KBM-7 (cell line): ENCODE results near the gene CDK5R1.
"Not testable (repeated sequence)": the region's sequence is repeated elsewhere in the genome, so short reads cannot be mapped to it uniquely, and the experiment has no call there.

Experiments used
- DNase-seq: peaks from one replicate; pipeline ENCODE4 v3.0.0-alpha.2; 2015
- in situ Hi-C: fragments of 300-500 bp; cut with MboI; formaldehyde crosslinking; loops from 2 replicates; pipeline ENCODE4 v1.14.3; 2020; ENCODE audit warnings: low sequenced_read_pairs, low pct_unique_long_range_greater_than_20kb, mixed read lengths

Gene CDK5R1

DNA sequence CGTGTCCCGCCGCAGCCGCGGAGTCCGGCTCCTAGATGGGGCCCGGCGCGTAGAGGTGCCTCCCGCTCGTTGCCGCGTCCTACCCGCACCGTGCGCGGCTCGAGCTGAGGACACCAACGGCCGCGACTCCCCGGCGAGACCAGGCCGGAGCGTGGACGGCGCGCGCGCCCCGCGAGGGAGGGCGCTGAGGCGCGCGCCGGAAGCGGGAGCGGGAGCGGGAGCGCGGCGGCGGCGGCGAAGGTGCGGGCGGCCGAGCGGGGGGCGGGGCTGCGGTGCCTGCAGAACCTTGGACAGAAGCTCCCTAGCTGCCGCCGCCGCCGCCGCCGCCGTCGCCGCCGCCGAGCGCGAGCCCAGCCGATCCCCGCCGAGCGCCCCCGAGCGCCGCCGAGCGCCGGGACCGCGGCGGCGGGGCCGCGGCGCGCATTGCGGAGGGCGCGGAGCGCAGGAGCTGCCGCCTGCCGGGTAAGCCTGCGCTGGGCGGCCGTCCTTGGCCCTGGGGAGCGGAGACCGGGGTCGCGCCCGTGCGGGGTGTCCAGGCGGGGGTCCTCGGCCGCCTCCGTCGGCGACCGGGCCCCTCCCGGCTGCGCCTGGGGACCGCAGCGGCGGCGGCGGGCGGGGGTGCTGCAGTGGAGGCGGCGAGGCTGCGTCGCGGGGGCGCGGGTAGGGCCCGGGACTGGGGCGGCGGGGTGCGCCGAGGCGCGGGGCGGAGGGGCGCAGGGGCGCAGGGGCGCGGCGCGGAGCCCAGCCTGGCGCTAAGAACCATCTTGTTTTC is at the start of gene CDK5R1:
Gene CDK5R1, plus strand, starts transcription at position 293 of the 772 bp plus-strand sequence. CDS start 628 bp downstream, outside the sequence.
- in situ Hi-C loops = loop anchor here (25.0 kb wide), 1 partner anchor 275 kb away; no protein-coding TSS in a partner anchor
- peak; percentile 45 for DNase-seq

DNA sequence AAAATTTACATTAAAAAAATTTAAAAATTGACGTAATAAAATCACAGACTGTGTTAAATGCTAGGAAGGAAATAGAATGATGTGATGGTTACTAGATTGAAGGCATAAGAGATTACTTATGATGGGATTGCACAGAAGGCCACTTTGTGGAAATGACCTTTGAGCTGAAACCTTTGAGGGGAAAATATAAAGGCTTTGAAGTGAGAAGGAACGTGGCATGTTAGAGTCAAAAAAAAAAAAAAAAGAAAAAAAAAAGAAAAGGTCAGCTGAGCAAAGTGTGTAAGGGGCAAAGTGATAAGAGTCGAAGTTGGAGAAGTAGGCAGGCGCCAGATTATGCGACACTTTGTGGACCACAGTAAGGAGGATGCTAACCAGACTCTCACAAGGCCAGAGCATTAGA is 46.1 kb upstream of the CDK5R1 start:
- in situ Hi-C loops = no loop called here
- DNase-seq = no peak

DNA sequence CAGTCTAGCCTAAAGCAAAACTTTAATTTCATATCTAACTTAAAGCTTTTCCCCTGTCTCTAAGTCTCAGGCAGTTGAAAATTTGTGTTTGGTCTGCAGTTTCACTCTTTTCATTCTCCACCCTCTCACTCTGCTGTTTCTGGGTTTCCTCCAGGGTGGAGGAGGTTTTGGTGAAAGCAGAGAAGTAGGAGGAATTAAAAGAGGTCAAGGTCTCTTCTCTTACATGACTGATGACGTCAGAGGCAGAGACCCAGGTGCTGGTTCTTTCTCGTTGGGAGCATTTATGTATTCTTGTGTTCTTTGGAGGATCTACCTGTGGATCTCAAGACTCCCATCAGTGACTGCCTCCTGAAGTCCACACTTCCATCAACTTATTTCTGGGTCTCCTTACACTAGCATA is 44.9 kb upstream of the CDK5R1 start:
- in situ Hi-C loops = no loop called here
- DNase-seq = no peak

DNA sequence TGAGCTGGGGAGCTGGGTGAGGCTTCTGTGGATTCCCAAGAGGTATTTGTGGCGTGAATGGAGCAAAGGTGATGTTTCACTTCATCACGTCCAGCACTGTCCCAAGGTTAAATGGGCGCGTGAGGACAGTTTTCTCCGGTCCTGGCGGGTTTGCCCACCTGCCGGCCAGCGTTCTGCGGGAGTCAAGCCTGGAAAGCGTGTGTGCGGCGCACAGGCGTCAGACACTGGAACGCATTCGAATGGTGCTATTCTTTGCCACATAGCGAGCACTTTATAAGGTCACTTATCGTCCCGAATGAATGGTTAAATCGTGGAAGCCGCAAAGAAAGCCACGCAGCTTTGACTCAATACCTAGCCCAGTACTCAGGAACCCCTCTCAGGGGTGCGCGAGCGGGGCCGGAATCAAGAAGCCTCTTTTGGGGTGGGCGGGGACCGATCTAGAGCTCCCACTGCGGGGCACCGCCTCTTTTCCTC is 42.9 kb upstream of the CDK5R1 start:
- no peak for DNase-seq
- in situ Hi-C loops = no loop called here

DNA sequence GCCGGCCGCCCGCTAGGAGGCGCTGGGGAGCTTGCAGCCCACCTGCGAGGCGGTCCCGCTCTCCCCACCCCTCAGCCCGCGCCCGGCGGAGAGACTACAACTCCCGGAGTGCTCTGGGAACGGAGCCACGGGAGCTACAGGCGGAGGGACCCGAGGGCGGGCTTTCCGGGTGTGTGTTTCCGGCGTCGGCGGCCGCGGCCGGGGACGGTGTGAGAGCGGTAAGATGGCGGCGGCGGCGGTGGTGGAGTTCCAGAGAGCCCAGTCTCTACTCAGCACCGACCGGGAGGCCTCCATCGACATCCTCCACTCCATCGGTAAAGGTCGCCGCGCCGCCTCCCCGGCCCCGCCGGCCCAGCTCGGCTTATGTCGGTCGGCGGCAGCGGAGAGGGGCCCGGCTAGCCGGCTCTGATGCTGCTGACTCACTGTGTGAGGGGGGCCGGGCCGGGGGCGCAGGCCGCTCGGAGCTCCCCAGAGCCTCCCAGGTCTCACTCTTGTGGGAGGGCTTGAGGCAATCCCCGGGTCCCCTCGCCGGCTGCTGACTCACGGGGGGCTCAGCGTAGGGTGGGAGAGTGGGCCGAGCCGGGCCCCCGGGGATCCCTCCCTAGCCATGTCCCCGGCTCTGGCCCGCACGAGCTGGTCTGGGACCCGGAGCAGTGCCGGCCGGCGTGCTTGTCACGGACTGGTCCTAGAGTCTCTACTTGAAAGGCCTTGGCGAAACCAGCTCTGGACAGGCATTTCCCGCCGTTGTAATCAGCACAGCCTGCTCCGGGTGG is 42.3 kb upstream of the CDK5R1 start, which contains the start of gene PSMD11:
Gene PSMD11, plus strand, starts transcription at position 210 of the 773 bp plus-strand sequence. Its CDS starts 14 bp downstream, at position 224.
- in situ Hi-C loops = no loop called here
- DNase-seq = peak; percentile 99

DNA sequence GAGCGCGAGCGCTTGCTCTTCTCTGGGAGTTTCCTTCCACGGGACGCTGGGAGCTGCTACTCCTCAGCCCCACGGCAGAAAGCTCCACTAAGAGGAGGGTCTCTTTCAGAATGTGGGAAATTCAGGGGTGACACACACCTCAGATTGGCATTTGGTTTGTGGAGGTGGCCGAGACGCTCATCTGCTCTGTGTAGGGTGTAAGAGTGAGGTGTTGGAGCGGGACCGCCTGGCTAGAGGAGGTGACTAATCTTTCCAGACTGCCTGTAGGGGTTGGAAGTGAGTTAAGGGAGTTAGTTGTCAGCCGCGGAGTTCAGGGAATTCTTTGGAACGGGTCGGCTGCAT is 41.7 kb upstream of the CDK5R1 start:
- DNase-seq = peak; percentile 49
- in situ Hi-C loops = no loop called here

DNA sequence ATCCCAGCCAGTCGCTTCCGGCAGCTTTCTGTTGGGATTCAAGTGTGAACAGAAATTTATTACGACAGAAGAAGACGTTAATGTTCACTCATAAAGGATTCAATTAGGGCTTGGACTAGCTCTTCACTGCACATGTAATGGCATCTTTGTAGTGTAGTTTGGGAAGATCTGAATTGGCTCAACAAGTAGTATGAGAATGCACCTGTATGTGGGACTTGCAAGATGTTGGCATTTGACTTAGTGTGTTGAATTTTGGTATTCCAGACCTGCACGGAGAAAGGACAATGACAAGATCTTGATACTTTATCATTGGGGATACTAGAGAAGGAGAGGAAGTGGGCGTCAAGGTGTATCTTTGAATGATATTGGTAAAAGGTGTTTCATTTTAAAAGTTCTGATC is 41.3 kb upstream of the CDK5R1 start:
- no peak for DNase-seq
- in situ Hi-C loops = no loop called here

DNA sequence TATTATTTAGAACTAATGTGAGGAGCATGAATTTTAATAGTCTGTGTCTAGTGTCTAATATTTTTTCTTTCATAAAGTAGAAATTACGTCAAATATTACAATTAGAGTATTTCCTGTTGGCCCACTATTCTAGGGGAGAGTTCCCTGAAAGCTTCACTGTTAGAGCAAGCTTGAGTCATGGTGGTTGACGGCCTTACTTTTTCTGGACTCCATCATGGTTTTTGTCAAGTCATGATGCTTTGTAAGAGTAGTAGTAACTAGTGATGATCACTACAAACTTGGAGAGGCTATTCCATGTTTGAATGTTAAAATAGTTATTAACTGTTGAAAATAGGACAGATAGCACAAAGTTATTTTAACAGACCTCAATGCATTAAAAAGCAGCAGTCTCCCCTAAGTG is 40.8 kb upstream of the CDK5R1 start:
- in situ Hi-C loops = no loop called here
- DNase-seq = no peak

DNA sequence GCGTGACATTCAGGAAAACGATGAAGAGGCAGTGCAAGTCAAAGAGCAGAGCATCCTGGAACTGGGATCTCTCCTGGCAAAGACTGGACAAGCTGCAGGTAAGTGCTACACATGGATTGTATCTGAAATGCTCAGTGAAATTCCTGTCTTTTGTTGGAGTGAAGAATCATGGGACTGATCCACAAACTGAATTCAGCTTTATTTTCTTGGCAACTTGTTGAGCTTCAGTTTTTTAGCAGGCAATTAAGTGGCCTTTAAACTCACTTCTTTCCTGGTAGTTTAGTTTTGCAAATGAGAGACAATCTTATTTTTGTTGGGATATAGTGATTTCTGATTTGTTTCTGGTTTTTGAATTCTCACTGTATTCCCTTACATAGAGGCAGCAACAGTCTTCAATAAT is 39.8 kb upstream of the CDK5R1 start:
- no peak for DNase-seq
- in situ Hi-C loops = no loop called here

DNA sequence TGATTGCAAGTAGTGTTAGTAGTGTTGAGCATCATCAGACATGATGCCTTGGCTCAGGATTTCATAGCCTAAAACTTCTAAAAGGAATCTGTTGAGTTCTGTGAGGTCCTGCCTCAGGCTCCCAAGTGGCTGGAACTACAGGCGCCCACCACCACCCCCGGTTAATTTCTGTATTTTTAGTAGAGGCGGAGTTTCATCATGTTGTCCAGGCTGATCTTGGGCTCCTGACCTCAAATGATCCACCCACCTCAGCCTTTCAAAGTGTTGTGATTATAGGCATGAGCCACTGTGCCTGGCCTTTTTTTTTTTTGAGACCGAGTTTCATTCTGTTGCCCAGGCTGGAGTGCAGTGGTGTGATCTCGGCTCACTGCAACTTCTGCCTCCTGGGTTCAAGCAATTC is 36.8 kb upstream of the CDK5R1 start:
- in situ Hi-C loops = no loop called here
- DNase-seq = no peak

DNA sequence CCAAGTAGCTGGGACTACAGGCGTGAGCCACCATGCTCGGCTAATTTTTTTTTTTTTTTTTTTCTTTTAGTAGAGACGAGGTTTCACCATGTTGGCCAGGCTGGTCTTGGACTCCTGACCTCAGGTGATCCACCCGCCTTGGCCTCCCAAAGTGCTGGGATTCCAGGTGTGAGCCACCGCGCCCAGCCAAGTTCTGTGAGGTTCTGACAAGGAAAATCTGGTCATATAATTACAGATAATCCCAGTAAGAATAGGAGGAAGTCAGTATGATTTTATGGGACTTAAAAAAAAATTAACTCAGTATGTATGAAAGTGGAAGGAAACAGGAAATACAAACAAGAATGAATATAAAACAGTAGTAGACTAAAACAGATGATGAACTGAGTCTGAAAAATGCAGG is 36.4 kb upstream of the CDK5R1 start:
- DNase-seq, in situ Hi-C loops: not testable (repeated sequence)

DNA sequence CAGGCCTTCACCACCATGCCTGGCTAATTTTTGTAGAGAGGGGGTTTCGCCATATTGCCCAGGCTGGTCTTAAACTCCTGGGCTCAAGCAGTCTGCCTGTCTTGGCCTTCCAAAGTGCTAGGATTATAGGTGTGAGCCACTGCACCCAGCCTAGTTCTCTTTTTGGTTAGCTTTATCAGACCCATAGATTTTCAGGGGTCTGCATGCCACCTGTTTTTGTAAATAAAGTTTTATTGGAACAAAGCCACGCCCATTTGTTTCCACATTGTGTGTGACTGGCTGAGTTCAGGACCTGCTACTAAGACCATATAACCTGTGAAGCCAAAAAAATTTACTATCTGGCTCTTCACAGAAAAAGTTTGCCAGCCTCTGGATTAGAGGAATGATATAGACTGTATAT is 34.9 kb upstream of the CDK5R1 start:
- DNase-seq = no peak
- in situ Hi-C loops = no loop called here

DNA sequence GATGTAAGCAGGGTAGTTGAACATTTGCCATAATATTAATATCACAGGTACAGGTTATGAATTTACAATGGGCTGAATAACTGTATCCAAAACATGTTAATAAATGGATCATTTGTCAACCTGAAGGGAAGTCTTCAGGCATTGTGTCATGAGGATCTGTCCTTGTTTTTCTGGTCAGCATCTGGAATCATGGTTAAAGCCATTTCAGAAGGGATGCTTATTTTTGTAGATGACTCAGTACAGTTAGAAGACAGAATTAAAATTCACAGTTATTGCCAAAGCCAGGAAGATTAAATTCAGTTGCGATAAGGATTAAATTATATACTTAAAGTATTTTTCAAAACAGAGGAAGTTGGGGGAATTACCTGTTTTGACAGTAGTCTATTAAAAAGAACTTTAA is 34.5 kb upstream of the CDK5R1 start:
- in situ Hi-C loops = no loop called here
- DNase-seq = no peak

DNA sequence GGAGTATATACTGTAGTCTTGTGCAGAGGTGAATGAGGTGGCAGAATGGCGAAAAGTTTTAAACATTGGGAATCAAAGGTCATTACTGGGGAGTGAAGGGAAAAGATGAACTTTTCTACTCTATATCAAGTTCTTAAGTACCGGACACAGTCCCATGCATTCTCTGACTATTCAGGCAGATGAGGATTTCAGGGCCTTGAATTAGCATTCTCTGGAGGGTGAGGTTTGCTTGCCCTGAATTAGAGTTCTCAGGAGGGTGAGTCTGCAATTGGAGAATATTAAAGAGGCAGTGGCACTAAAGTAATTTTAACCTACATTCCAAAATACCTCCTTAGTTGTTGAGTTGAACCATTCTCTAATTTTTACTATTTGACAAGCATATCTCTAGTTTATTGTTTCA is 33.4 kb upstream of the CDK5R1 start:
- in situ Hi-C loops = no loop called here
- no peak for DNase-seq

DNA sequence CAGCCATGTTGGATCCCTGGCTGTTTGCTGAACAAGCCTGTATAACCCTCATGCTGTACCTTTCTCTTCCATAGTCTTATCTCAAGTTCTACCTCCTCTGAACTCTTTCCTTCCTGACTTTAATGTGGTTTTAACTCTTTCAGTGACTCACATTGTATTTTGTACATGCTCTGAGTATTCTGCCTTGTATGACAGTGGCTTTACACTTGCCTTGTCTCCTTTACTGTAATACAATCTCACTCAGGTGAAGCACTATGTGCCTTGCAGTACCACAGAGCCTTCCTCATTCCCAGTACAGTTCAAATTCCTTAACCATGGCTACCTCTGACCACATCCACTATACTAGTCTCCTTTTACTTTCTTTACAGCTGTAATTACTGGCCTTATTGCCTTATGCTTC is 28.4 kb upstream of the CDK5R1 start:
- no peak for DNase-seq
- in situ Hi-C loops = no loop called here

DNA sequence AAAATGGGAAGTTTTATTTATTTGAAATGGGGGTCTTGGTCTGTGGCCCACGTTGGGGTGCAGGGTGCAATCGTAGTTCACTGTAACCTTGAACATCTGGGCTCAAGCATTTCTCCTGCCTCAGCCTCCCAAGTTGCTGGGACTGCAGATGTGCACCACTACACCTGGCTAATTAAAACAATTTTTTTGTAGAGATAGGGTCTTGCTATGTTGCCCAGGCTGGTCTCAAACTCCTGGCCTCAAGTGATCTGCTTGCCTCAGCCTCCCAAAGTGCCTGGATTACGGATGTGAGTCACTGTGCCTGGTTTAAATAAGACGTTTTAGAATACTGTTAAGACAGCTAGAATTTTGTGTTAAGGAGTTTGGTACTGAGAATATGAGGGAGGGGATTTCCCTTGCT is 26.7 kb upstream of the CDK5R1 start:
- in situ Hi-C loops = no loop called here
- DNase-seq = no peak

DNA sequence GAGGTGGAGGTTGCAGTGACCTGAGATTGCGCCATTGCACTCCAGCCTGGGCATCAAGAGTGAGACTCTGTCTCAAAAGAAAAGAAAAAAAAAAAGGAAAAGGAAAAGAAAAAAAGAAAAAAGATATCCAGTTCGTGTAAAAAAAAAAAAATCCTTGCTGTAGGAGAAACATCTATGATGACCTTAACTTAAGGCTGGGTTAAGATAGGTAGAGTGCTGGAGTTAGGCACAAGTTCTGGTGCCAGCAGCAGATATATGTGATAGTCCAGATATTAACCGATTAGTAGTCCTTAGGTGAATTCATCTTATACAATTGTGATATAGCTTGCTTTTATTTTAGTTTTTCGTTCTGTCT is 25.3 kb upstream of the CDK5R1 start:
- DNase-seq = no peak
- in situ Hi-C loops = no loop called here

DNA sequence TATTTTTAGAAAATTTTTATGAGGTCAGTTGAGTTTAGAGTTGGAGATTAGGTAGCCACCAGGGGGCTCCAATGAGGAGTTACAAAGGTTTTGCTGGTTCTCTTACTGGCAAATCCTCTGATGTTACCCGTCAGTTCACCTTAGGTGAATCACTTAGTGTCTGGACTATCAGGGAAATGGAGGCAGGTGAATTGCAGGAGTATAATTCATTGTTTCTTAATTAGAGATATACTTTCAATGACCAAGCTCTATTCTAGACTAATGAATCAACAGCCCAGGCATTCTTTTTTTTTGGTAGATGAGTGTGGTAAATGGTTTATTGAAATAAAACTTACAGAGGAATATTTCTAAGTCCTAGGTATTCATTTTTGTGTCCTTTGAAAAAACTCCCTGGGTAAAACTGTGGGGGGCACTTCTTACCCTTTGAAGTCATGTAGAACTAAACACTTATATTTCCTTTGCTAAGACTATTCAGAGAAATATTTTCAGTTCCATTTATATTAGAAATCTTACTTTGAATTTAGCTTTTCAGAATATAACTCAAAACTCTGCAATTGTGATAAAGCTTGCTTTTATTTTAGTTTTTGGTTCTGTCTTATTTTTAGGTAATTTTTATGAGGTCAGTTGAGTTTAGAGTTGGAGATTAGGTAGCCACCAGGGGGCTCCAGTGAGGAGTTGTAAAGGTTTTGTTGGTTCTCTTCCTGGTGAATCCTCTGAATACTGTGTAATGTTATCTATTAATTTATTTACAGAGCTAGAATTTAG is 24.8 kb upstream of the CDK5R1 start:
- in situ Hi-C loops = no loop called here
- peak; percentile 82 for DNase-seq

DNA sequence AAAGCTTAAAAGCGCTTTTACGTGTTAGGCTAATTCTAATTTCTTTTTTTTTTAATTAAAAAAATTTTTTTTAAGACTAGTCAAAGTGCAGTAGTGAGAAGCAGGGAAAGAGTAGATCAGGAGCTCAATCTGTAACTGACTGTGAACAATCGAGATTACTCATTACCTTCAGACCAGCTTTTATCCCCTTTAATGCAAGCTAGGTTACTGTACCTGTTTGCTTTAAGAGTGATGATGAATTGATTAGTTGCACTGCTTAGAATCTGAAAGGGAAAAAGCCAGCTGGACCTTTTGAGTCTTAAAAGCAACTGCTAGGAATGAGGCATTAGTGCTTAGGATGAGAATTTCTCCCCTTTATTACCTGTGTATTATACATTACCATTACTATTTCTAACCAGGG is 23.5 kb upstream of the CDK5R1 start:
- in situ Hi-C loops = no loop called here
- DNase-seq = no peak

DNA sequence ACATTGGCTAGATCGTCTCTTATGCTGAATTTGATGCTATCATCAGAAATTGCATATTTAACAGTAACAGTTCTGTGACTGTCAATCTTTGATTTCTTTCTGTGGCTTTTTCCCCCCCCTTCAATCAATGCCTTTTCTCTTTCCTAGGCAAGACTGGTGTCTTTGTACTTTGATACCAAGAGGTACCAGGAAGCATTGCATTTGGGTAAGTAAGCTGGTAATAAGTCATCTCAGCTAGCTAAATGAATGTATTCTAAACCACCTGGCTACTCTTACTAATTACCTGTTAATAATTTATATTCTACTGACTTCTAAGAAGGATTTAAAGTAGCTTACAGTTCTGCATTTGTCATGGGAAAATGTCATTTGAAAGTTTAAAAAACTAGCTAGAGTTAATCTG is 22.4 kb upstream of the CDK5R1 start:
- in situ Hi-C loops = no loop called here
- no peak for DNase-seq
